A673 (cell line): ENCODE measurements around the gene GAK. TPM values are rescaled to one million over a fixed set of nuclear protein-coding genes. Genes with fewer than 3 reads are reported as not detected.

Experiments
- BruUV-seq: library from RNA; stranded (reverse); fragments of 400-500 nt; replicated peaks from 2 replicates; lab custom pipeline; 2021; lab: Mats Ljungman, UMichigan
- CTCF ChIA-PET: fragments of 300-600 bp; sonication (Branson Sonifier 250); formaldehyde crosslinking; loops from one replicate; lab custom pipeline; 2022; ENCODE audit warnings: antibody characterized with exemption; lab: Charles Lee
- POLR2A ChIA-PET: fragments of 300-600 bp; sonication (Branson Sonifier 250); formaldehyde crosslinking; loops from one replicate; lab custom pipeline; 2022; ENCODE audit warnings: antibody characterized with exemption; ENCODE audit not compliant: low non-redundant PET; lab: Charles Lee
- DNase-seq: peaks from one replicate; pipeline ENCODE4 v3.0.0-alpha.2; 2015; ENCODE audit warnings: low spot score
- H3K27ac ChIP-seq: fragments of 200-600 bp; sonication (generic); 2 replicates; pipeline ENCODE4 v1.5.1; 2016; ENCODE audit warnings: mixed run types, low read depth, mild to moderate bottlenecking, mixed read lengths, antibody characterized with exemption, low read length; ENCODE audit not compliant: poor library complexity, severe bottlenecking
- H3K27me3 ChIP-seq: fragments of 200-600 bp; sonication (generic); replicated peaks from 2 replicates; pipeline ENCODE4 v1.6.1; 2017; ENCODE audit warnings: mixed run types, low read depth, mild to moderate bottlenecking, mixed read lengths, antibody characterized with exemption, low read length; ENCODE audit not compliant: insufficient read depth, poor library complexity
- H3K36me3 ChIP-seq: fragments of 200-600 bp; sonication (generic); 2 replicates; pipeline ENCODE4 v1.6.1; 2016; ENCODE audit warnings: mixed run types, mild to moderate bottlenecking, mixed read lengths, antibody characterized with exemption, low read length; ENCODE audit not compliant: insufficient read depth, poor library complexity, severe bottlenecking
- H3K4me1 ChIP-seq: fragments of 200-600 bp; sonication (generic); 2 replicates; pipeline ENCODE4 v1.6.1; 2017; ENCODE audit warnings: mixed run types, mild to moderate bottlenecking, mixed read lengths, antibody characterized with exemption, low read length; ENCODE audit not compliant: insufficient read depth, poor library complexity, severe bottlenecking
- H3K4me3 ChIP-seq: fragments of 200-600 bp; sonication (generic); 2 replicates; pipeline ENCODE4 v1.5.1; 2016; ENCODE audit warnings: low read depth, mixed run types, mild to moderate bottlenecking, mixed read lengths, low read length; ENCODE audit not compliant: poor library complexity, severe bottlenecking
- H3K9me3 ChIP-seq: fragments of 200-600 bp; sonication (generic); 2 replicates; pipeline ENCODE4 v1.6.1; 2016; ENCODE audit warnings: mixed run types, low read depth, mild to moderate bottlenecking, mixed read lengths, antibody characterized with exemption, low read length; ENCODE audit not compliant: poor library complexity, severe bottlenecking
- CTCF ChIP-seq: fragments of 300-800, 200-600 bp; sonication (generic); conservative IDR thresholded peaks from 2 replicates; pipeline ENCODE4 v1.5.1; 2017; ENCODE audit warnings: low read depth, mild to moderate bottlenecking, antibody characterized with exemption, low read length, moderate library complexity, mixed read lengths
- EZH2 ChIP-seq: fragments of 200-600 bp; sonication (generic); IDR thresholded peaks from 2 replicates; pipeline ENCODE4 v1.6.1; 2017; ENCODE audit warnings: borderline replicate concordance, low read depth, mild to moderate bottlenecking, mixed read lengths, antibody characterized with exemption, low read length; ENCODE audit not compliant: poor library complexity, severe bottlenecking
- intact Hi-C: fragments of 100-400 bp; cut with micrococcal nuclease; formaldehyde crosslinking; loops from one replicate; pipeline ENCODE4 v1.10.0; 2022; ENCODE audit not compliant: unreplicated experiment
- total RNA-seq: library from RNA; stranded (reverse); gene quantifications from 2 replicates; pipeline ENCODE4 v1.2.3, GENCODE V29; 2021

GAK gene
- total RNA-seq, 1 experiment from 2014 or later = 96.2 TPM

GRCh38 chr4:865121-865465, 67.0 kb downstream of the GAK start:
- CTCF ChIA-PET = no interaction called here
- intact Hi-C loops = no loop called here
- no peak for TF ChIP-seq EZH2
- no peak for TF ChIP-seq CTCF
- Histone ChIP-seq H3K27ac (no peak overlapping the region), H3K36me3 (peaks cover 3% of the 10 kb centered on the region), H3K9me3 (no peaks in the 10 kb centered on the region), H3K4me3 (no peak overlapping the region), H3K4me1 (peaks cover 9% of the 10 kb centered on the region), H3K27me3 (no peaks in the 10 kb centered on the region)
- no TSS peak for BruUV-seq
- POLR2A ChIA-PET = no interaction called here
- no peak for DNase-seq

GRCh38 chr4:864456-865120, 67.5 kb downstream of the GAK start:
- TF ChIP-seq CTCF (no peak), EZH2 (no peak)
- H3K27ac ChIP-seq = no peak overlapping the region
- H3K27me3 ChIP-seq = no peaks in the 10 kb centered on the region
- intact Hi-C loops = no loop called here
- H3K9me3 ChIP-seq = no peaks in the 10 kb centered on the region
- peaks cover 3% of the 10 kb centered on the region for H3K36me3 ChIP-seq
- peaks cover 9% of the 10 kb centered on the region for H3K4me1 ChIP-seq
- no peak overlapping the region for H3K4me3 ChIP-seq
- DNase-seq = no peak
- BruUV-seq = no TSS peak
- ChIA-PET POLR2A (no interaction called here), CTCF (no interaction called here)

- no peak overlapping the region for H3K27ac ChIP-seq
- BruUV-seq = no TSS peak
- H3K27me3 ChIP-seq = no peaks in the 10 kb centered on the region
- H3K4me1 ChIP-seq = no peaks in the 10 kb centered on the region
- POLR2A ChIA-PET = no interaction called here
- no peaks in the 10 kb centered on the region for H3K9me3 ChIP-seq
- intact Hi-C loops = no loop called here
- no peak for TF ChIP-seq EZH2
- no peak for TF ChIP-seq CTCF
- no peak for DNase-seq
- no peak overlapping the region for H3K4me3 ChIP-seq
- CTCF ChIA-PET = no interaction called here
- peaks cover 16% of the 10 kb centered on the region for H3K36me3 ChIP-seq
Measured at GRCh38 chr4:860561-860960, 71.6 kb downstream of the GAK start.
